COLO668 (cell line): ENCODE results near the gene TRIML2.
"Not testable (repeated sequence)": the region's sequence is repeated elsewhere in the genome, so short reads cannot be mapped to it uniquely, and the experiment has no call there.

Source experiments
- DNase-seq: peaks from one replicate; lab custom pipeline; 2025; ENCODE audit not compliant: unreplicated experiment; lab: John Stamatoyannopoulos, UW

TRIML2 gene

GRCh38 chr4:188107931-188108843, 1.2 kb downstream of the TRIML2 start:
- no peak for DNase-seq

GRCh38 chr4:188106454-188106853, 2.9 kb downstream of the TRIML2 start:
- no peak for DNase-seq

GRCh38 chr4:188092824-188093223, 16.6 kb downstream of the TRIML2 start:
- no peak for DNase-seq

GRCh38 chr4:188086858-188087257, 22.5 kb downstream of the TRIML2 start:
- DNase-seq, result no peak

GRCh38 chr4:188082796-188083195, 26.6 kb downstream of the TRIML2 start:
- no peak for DNase-seq

- no peak for DNase-seq
Measured at GRCh38 chr4:188078116-188078515, 31.3 kb downstream of the TRIML2 start.

- no peak for DNase-seq
Measured at GRCh38 chr4:188076169-188076568, 33.2 kb downstream of the TRIML2 start.

GRCh38 chr4:188061083-188061482, 48.3 kb downstream of the TRIML2 start:
- DNase-seq, result no peak

- no peak for DNase-seq
Measured at GRCh38 chr4:188053302-188053701, 56.1 kb downstream of the TRIML2 start.

GRCh38 chr4:188046657-188047056, 62.7 kb downstream of the TRIML2 start:
- no peak for DNase-seq

GRCh38 chr4:188045461-188045860, 63.9 kb downstream of the TRIML2 start:
- DNase-seq, result not testable (repeated sequence)

- DNase-seq, result no peak
Measured at GRCh38 chr4:188043154-188043553, 66.2 kb downstream of the TRIML2 start.

GRCh38 chr4:188042191-188042590, 67.2 kb downstream of the TRIML2 start:
- DNase-seq, result no peak

- DNase-seq, result no peak
Measured at GRCh38 chr4:188041721-188042120, 67.7 kb downstream of the TRIML2 start.
